Neural progenitor cell (in vitro differentiated cells): ENCODE data around the gene ARPC3.

ENCODE experiments used
- EZH2 ChIP-seq: fragments of 200-600 bp; sonication (generic); IDR thresholded peaks from 2 replicates; pipeline ENCODE4 v1.6.1; 2017; ENCODE audit warnings: antibody characterized with exemption, mild to moderate bottlenecking, moderate library complexity
- EZH2phosphoT487 ChIP-seq: fragments of 200-600 bp; sonication (generic); IDR thresholded peaks from 2 replicates; pipeline ENCODE4 v1.6.1; 2017; ENCODE audit warnings: antibody characterized with exemption
- TF ChIP-seq, protein P1 (sequence below): fragments of 200-600 bp; sonication (generic); IDR thresholded peaks from 2 replicates; pipeline ENCODE4 v1.5.1; 2017; ENCODE audit warnings: antibody characterized with exemption, mild to moderate bottlenecking

DNA sequence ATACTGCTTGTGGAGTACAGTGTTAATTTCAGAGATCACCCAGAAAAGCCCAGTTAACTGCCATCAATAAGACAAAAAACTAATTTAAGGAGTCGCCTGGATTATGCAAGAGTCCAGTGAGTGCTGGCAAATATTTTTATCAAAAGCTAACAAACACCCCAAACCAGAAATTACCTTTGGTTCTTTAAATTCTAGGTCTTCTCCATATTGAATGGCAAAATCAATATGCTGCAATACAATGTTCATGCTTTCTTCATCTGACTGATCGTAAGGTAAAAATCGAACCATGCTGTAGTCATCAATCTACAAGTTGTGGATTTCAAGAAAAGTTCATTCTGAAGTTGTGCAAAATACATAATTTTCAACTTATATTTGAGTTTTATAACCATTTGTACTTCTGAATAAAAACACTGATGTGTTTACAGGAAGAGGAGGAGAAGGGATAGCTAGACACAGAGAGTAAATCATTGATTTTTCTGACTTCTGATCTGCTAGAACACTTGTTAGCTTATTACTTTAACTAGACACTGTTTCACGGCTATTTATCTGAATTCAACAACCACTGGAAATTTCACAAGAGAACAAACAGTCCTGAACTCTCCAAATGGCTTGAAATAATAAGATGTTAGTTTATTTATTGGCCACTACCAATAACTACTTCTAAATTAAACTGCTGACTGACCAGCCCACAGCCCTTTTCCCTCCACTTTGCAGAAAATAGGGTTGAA, 3.6 kb upstream of the ARPC3 start:
- TF ChIP-seq, protein P1, sequence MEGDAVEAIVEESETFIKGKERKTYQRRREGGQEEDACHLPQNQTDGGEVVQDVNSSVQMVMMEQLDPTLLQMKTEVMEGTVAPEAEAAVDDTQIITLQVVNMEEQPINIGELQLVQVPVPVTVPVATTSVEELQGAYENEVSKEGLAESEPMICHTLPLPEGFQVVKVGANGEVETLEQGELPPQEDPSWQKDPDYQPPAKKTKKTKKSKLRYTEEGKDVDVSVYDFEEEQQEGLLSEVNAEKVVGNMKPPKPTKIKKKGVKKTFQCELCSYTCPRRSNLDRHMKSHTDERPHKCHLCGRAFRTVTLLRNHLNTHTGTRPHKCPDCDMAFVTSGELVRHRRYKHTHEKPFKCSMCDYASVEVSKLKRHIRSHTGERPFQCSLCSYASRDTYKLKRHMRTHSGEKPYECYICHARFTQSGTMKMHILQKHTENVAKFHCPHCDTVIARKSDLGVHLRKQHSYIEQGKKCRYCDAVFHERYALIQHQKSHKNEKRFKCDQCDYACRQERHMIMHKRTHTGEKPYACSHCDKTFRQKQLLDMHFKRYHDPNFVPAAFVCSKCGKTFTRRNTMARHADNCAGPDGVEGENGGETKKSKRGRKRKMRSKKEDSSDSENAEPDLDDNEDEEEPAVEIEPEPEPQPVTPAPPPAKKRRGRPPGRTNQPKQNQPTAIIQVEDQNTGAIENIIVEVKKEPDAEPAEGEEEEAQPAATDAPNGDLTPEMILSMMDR: no peak
- TF ChIP-seq EZH2 (no peak), EZH2phosphoT487 (no peak)
